IMR-90 (cell line): ENCODE data around the gene RSBN1. TPM values are rescaled to one million over a fixed set of nuclear protein-coding genes. Genes with fewer than 3 reads are reported as not detected.

Experiments
- ATAC-seq: fragments of 200-7000 bp; cut with Tn5 transposase; 2 replicates; pipeline ENCODE4 v1.9.1; 2020; ENCODE audit warnings: low read depth, mild to moderate bottlenecking, moderate library complexity
- BruUV-seq: library from RNA; stranded (reverse); fragments of 400-500 nt; replicated peaks from 2 replicates; lab custom pipeline; 2021; lab: Mats Ljungman, UMichigan
- CTCF ChIA-PET: fragments of 300-600 bp; formaldehyde crosslinking; extraction: SDS; loops from one replicate; lab custom pipeline; 2021; ENCODE audit warnings: antibody characterized with exemption; lab: Yijun Ruan, JAX
- POLR2A ChIA-PET: fragments of 300-600 bp; sonication (Branson Sonifier 250); formaldehyde crosslinking; loops from one replicate; lab custom pipeline; 2022; ENCODE audit warnings: antibody characterized with exemption; ENCODE audit not compliant: unreplicated experiment; lab: Charles Lee
- DNase-seq: peaks from one replicate; pipeline ENCODE4 v3.0.0; 2013
- H2AFZ ChIP-seq: replicated peaks from 2 replicates; pipeline ENCODE3; 2013; ENCODE audit warnings: low read length, mild to moderate bottlenecking; ENCODE audit not compliant: poor library complexity
- H2AK5ac ChIP-seq: 2 replicates; pipeline ENCODE4 v1.6.1; 2013; ENCODE audit warnings: low read depth, low read length, inconsistent platforms
- H2AK9ac ChIP-seq: replicated peaks from 2 replicates; pipeline ENCODE3; 2013; ENCODE audit warnings: mild to moderate bottlenecking, low read depth, low read length, moderate library complexity; ENCODE audit not compliant: poor library complexity
- H2BK120ac ChIP-seq: 2 replicates; pipeline ENCODE4 v1.6.1; 2013; ENCODE audit warnings: low read depth, low read length, inconsistent platforms
- H2BK15ac ChIP-seq: 3 replicates; pipeline ENCODE4 v1.6.1; 2013; ENCODE audit warnings: low read depth, low read length, inconsistent platforms
- H2BK20ac ChIP-seq: 2 replicates; pipeline ENCODE4 v1.6.1; 2013; ENCODE audit warnings: low read depth, mild to moderate bottlenecking, inconsistent platforms, low read length, moderate library complexity
- H2BK5ac ChIP-seq: 2 replicates; pipeline ENCODE4 v1.6.1; 2013; ENCODE audit warnings: mild to moderate bottlenecking, low read depth, low read length, inconsistent platforms; ENCODE audit not compliant: poor library complexity, severe bottlenecking
- H3K14ac ChIP-seq: replicated peaks from 2 replicates; pipeline ENCODE4 v1.6.1; 2013; ENCODE audit warnings: low read depth, low read length, inconsistent platforms
- H3K18ac ChIP-seq: 2 replicates; pipeline ENCODE4 v1.6.1; 2013; ENCODE audit warnings: low read depth, low read length, control low read depth
- H3K23ac ChIP-seq: 2 replicates; pipeline ENCODE4 v1.6.1; 2013; ENCODE audit warnings: low read depth, low read length, inconsistent platforms
- H3K27ac ChIP-seq: 2 replicates; pipeline ENCODE4 v1.5.1; 2013; ENCODE audit warnings: mild to moderate bottlenecking, control low read depth, low read length; ENCODE audit not compliant: insufficient read depth
- H3K27me3 ChIP-seq: 2 replicates; pipeline ENCODE4 v1.6.1; 2013; ENCODE audit warnings: low read length; ENCODE audit not compliant: control insufficient read depth, insufficient read depth
- H3K36me3 ChIP-seq: 2 replicates; pipeline ENCODE4 v1.6.1; 2013; ENCODE audit warnings: low read length, mixed read lengths; ENCODE audit not compliant: control insufficient read depth, insufficient read depth
- H3K4ac ChIP-seq: 2 replicates; pipeline ENCODE4 v1.6.1; 2013; ENCODE audit warnings: low read depth, low read length, inconsistent platforms
- H3K4me1 ChIP-seq: 2 replicates; pipeline ENCODE4 v1.6.1; 2013; ENCODE audit warnings: low read length, mixed read lengths; ENCODE audit not compliant: control insufficient read depth, insufficient read depth
- H3K4me2 ChIP-seq: 2 replicates; pipeline ENCODE4 v1.6.1; 2013; ENCODE audit warnings: low read depth, mild to moderate bottlenecking, control low read depth, low read length, moderate library complexity
- H3K4me3 ChIP-seq: 2 replicates; pipeline ENCODE4 v1.5.1; 2013; ENCODE audit warnings: low read depth, mild to moderate bottlenecking, control low read depth, low read length, moderate library complexity; ENCODE audit not compliant: insufficient read depth
- H3K56ac ChIP-seq: 2 replicates; pipeline ENCODE4 v1.6.1; 2013; ENCODE audit warnings: low read length, inconsistent platforms; ENCODE audit not compliant: insufficient read depth; ENCODE audit errors: extremely low read depth
- H3K79me1 ChIP-seq, 2 experiments: 2 replicates each; pipeline ENCODE4 v1.6.1; 2013; ENCODE audit warnings: low read length in 2 of 2, inconsistent platforms in 1 of 2, low read depth in 1 of 2
- H3K9ac ChIP-seq: 2 replicates; pipeline ENCODE4 v1.6.1; 2013; ENCODE audit warnings: low read depth, low read length, control low read depth
- H3K9me1 ChIP-seq: 2 replicates; pipeline ENCODE4 v1.6.1; 2013; ENCODE audit warnings: low read length, inconsistent platforms; ENCODE audit not compliant: insufficient read depth
- H3K9me3 ChIP-seq: 2 replicates; pipeline ENCODE4 v1.6.1; 2013; ENCODE audit warnings: low read length; ENCODE audit not compliant: control insufficient read depth, insufficient read depth
- H4K20me1 ChIP-seq: 2 replicates; pipeline ENCODE4 v1.6.1; 2013; ENCODE audit warnings: low read length, inconsistent platforms; ENCODE audit not compliant: insufficient read depth
- H4K5ac ChIP-seq: 2 replicates; pipeline ENCODE4 v1.6.1; 2013; ENCODE audit warnings: mild to moderate bottlenecking, low read depth, low read length, control low read depth
- H4K8ac ChIP-seq, 2 experiments: 2 replicates each; pipeline ENCODE4 v1.6.1; 2013; ENCODE audit warnings: low read depth in 2 of 2, low read length in 2 of 2, control low read depth in 1 of 2, inconsistent platforms in 1 of 2
- H4K91ac ChIP-seq: 2 replicates; pipeline ENCODE4 v1.6.1; 2013; ENCODE audit warnings: low read depth, low read length, inconsistent platforms; ENCODE audit not compliant: insufficient read depth
- BHLHE40 ChIP-seq: fragments of 150-350 bp; IDR thresholded peaks from 2 replicates; pipeline ENCODE4 v1.6.1; 2016; ENCODE audit warnings: mild to moderate bottlenecking, low read depth, low read length
- CEBPB ChIP-seq: IDR thresholded peaks from 2 replicates; pipeline ENCODE4 v1.6.1; 2012; ENCODE audit warnings: low read depth, low read length, improper control_type of control experiment
- CHD1 ChIP-seq: IDR thresholded peaks from 2 replicates; pipeline ENCODE4 v1.6.1; 2012; ENCODE audit warnings: low read depth, low read length, improper control_type of control experiment
- CTCF ChIP-seq: conservative IDR thresholded peaks from 2 replicates; pipeline ENCODE4 v1.5.1; 2012; ENCODE audit warnings: mild to moderate bottlenecking, low read depth, low read length, improper control_type of control experiment
- ELK1 ChIP-seq: fragments of 150-350 bp; IDR thresholded peaks from 2 replicates; pipeline ENCODE4 v1.6.1; 2016; ENCODE audit warnings: low read depth, mild to moderate bottlenecking, low read length, moderate library complexity, borderline replicate concordance
- FOS ChIP-seq: fragments of 150-350 bp; IDR thresholded peaks from 2 replicates; pipeline ENCODE4 v1.6.1; 2016; ENCODE audit warnings: low read depth, low read length
- MAFK ChIP-seq: IDR thresholded peaks from 2 replicates; pipeline ENCODE4 v1.6.1; 2012; ENCODE audit warnings: low read depth, low read length, improper control_type of control experiment
- MAZ ChIP-seq: IDR thresholded peaks from 2 replicates; pipeline ENCODE4 v1.6.1; 2012; ENCODE audit warnings: low read depth, mild to moderate bottlenecking, low read length, improper control_type of control experiment, moderate library complexity, borderline replicate concordance
- MXI1 ChIP-seq: IDR thresholded peaks from 2 replicates; pipeline ENCODE4 v1.6.1; 2012; ENCODE audit warnings: low read depth, mild to moderate bottlenecking, low read length, moderate library complexity, borderline replicate concordance
- NFE2L2 ChIP-seq: fragments of 150-350 bp; IDR thresholded peaks from 2 replicates; pipeline ENCODE4 v1.6.1; 2016; ENCODE audit warnings: low read depth, mild to moderate bottlenecking, low read length
- POLR2A ChIP-seq: IDR thresholded peaks from 2 replicates; pipeline ENCODE4 v1.6.1; 2012; ENCODE audit warnings: mild to moderate bottlenecking, low read depth, low read length
- RAD21 ChIP-seq: IDR thresholded peaks from 2 replicates; pipeline ENCODE4 v1.6.1; 2012; ENCODE audit warnings: low read length, improper control_type of control experiment
- RCOR1 ChIP-seq: IDR thresholded peaks from 2 replicates; pipeline ENCODE4 v1.6.1; 2012; ENCODE audit warnings: mild to moderate bottlenecking, low read length, improper control_type of control experiment; ENCODE audit not compliant: insufficient replicate concordance
- RFX5 ChIP-seq: IDR thresholded peaks from 2 replicates; pipeline ENCODE4 v1.8.0; 2012; ENCODE audit warnings: low read depth, mild to moderate bottlenecking, low read length, moderate library complexity
- SMC3 ChIP-seq: fragments of 150-350 bp; IDR thresholded peaks from 2 replicates; pipeline ENCODE4 v1.6.1; 2016; ENCODE audit warnings: low read depth, mild to moderate bottlenecking, antibody characterized with exemption, low read length, moderate library complexity
- WGBS, 2 experiments: methylation state at CpG; one replicate each; pipeline versions ENCODE4 v1.1.5 to v1.1.7; 2013; ENCODE audit warnings: missing lambda C conversion rate in 2 of 2; ENCODE audit not compliant: insufficient read length in 1 of 2; ENCODE audit errors: extremely low coverage in 2 of 2; 5-methylcytosine and 5-hydroxymethylcytosine counted together
- dilution Hi-C: fragments of 300-500 bp; cut with HindIII; formaldehyde crosslinking; loops from one replicate; pipeline ENCODE4 v1.14.3; 2018; ENCODE audit warnings: low sequenced_read_pairs; ENCODE audit not compliant: unreplicated experiment
- in situ Hi-C: fragments of 300-500 bp; cut with MboI; formaldehyde crosslinking; loops from 3 replicates; pipeline ENCODE4 v1.14.3; 2019; ENCODE audit warnings: low sequenced_read_pairs, inconsistent platforms, mixed read lengths
- intact Hi-C: fragments of 100-400 bp; cut with micrococcal nuclease; formaldehyde crosslinking; loops from 2 replicates; pipeline ENCODE4 v1.10.0; 2022
- polyA plus RNA-seq, 3 experiments: library from polyadenylated mRNA; depleted of rRNA; stranded (reverse); fragments of >200 nt; gene quantifications; 2 replicates each; pipeline ENCODE4 v1.2.3, GENCODE V29; 2012; ENCODE audit warnings: low replicate concordance in 1 of 3
- total RNA-seq: library from RNA; depleted of rRNA; stranded (reverse); fragments of >200 nt; gene quantifications from 2 replicates; pipeline ENCODE4 v1.2.3, GENCODE V29; 2012

The RSBN1 gene
- total and polyA plus RNA-seq, 2 of the 4 experiments (the other 2 are of a cell fraction) = 5.3 to 11.7 TPM

GRCh38 chr1:113805639-113806038 lies 6.6 kb downstream of the RSBN1 start:
- in situ Hi-C loops = no loop called here

More at GRCh38 chr1:113805639-113806038, 6.6 kb downstream of the RSBN1 start:
- no peak overlapping the region for H4K5ac ChIP-seq
- TF ChIP-seq FOS = no peak
- TF ChIP-seq POLR2A = no peak
- TF ChIP-seq CTCF = no peak
- TF ChIP-seq CEBPB = no peak
- TF ChIP-seq NFE2L2 = no peak
- no peak for TF ChIP-seq ELK1
- TF ChIP-seq RAD21 = no peak
- no peak for TF ChIP-seq MXI1
- TF ChIP-seq RCOR1 = no peak
- TF ChIP-seq MAFK = no peak
- TF ChIP-seq CHD1 = no peak
- TF ChIP-seq BHLHE40 = no peak
- no peak for TF ChIP-seq MAZ
- no peak for TF ChIP-seq SMC3
- TF ChIP-seq RFX5 = no peak
- no peak overlapping the region for H3K14ac ChIP-seq
- H3K79me1 ChIP-seq = peaks cover 8 to 58% of the 10 kb centered on the region in 2 experiments
- H2BK120ac ChIP-seq = no peak overlapping the region
- no peak overlapping the region for H2AK9ac ChIP-seq
- no peak overlapping the region for H2AFZ ChIP-seq
- H3K27ac ChIP-seq = no peak overlapping the region
- no peaks in the 10 kb centered on the region for H3K9me3 ChIP-seq
- H3K4me2 ChIP-seq = no peak overlapping the region
- H4K8ac ChIP-seq = no peak overlapping the region
- H3K27me3 ChIP-seq = no peaks in the 10 kb centered on the region
- CTCF ChIA-PET = interaction anchor here (0.6 kb wide), 1 partner anchor 9 kb away, joined by 3 read pairs; no protein-coding TSS in a partner anchor
- peaks cover 31% of the 10 kb centered on the region; the same call in 1 of the 2 replicates for H4K20me1 ChIP-seq
- no peak overlapping the region for H3K18ac ChIP-seq
- intact Hi-C loops = no loop called here
- H3K36me3 ChIP-seq = no peaks in the 10 kb centered on the region
- H3K4me1 ChIP-seq = peaks cover 4% of the 10 kb centered on the region
- no peak overlapping the region for H2BK15ac ChIP-seq
- no peak for ATAC-seq
- no peak overlapping the region for H2BK5ac ChIP-seq
- no peak overlapping the region for H4K91ac ChIP-seq
- POLR2A ChIA-PET = no interaction called here
- no peaks in the 10 kb centered on the region; the same call in 1 of the 2 replicates for H3K9me1 ChIP-seq
- dilution Hi-C loops = no loop called here
- BruUV-seq = no TSS peak
- H3K9ac ChIP-seq = no peak overlapping the region
- no peak for DNase-seq
- H3K4ac ChIP-seq = no peak overlapping the region
- no peak overlapping the region for H3K4me3 ChIP-seq
- H2BK20ac ChIP-seq = no peak overlapping the region
- H2AK5ac ChIP-seq = no peak overlapping the region
- H3K56ac ChIP-seq = no peak overlapping the region
- no CpG with 5 or more reads among the region's 4 CpGs for WGBS, 2 experiments
- no peak overlapping the region for H3K23ac ChIP-seq
